Panc1 (cell line): ENCODE data around the gene PCBP4.

ENCODE experiments used
- POLR2AphosphoS5 ChIP-seq: IDR thresholded peaks from 2 replicates; pipeline ENCODE4 v1.6.1; 2012; ENCODE audit warnings: mild to moderate bottlenecking, low read depth, low read length, moderate library complexity
- TF ChIP-seq, protein P1 (sequence below): fragments of 450-650 bp; IDR thresholded peaks from 2 replicates; pipeline ENCODE4 v1.5.1; 2017; ENCODE audit warnings: mild to moderate bottlenecking

DNA sequence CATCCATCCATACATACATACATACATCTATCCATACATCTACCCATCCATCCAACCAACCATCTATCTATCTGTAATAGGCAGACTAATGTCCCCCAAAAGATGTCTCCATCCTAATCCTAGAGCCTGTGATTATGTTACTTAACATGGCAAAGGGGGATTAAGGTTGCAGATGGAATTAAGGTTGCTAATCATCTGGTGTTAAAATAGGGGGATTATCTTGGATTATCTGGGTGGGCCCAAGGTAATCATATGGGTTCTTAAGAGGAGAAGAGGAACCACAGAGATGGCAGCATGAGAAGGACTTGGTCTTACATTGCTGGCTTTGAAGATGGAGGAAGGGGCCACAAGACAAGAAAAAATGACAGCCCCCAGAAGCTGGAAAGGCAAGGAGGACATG, 43.2 kb upstream of the PCBP4 start:
- TF ChIP-seq, protein P1, sequence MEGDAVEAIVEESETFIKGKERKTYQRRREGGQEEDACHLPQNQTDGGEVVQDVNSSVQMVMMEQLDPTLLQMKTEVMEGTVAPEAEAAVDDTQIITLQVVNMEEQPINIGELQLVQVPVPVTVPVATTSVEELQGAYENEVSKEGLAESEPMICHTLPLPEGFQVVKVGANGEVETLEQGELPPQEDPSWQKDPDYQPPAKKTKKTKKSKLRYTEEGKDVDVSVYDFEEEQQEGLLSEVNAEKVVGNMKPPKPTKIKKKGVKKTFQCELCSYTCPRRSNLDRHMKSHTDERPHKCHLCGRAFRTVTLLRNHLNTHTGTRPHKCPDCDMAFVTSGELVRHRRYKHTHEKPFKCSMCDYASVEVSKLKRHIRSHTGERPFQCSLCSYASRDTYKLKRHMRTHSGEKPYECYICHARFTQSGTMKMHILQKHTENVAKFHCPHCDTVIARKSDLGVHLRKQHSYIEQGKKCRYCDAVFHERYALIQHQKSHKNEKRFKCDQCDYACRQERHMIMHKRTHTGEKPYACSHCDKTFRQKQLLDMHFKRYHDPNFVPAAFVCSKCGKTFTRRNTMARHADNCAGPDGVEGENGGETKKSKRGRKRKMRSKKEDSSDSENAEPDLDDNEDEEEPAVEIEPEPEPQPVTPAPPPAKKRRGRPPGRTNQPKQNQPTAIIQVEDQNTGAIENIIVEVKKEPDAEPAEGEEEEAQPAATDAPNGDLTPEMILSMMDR: no peak
- TF ChIP-seq POLR2AphosphoS5: no peak
